Vagina (tissue), 2 donors: ENCODE measurements around the gene GLA. TPM values are rescaled to one million over a fixed set of nuclear protein-coding genes. Genes with fewer than 3 reads are reported as not detected.

Experiments used
- DNase-seq, 2 donors: peaks; one replicate each; pipeline ENCODE4 v3.0.0-alpha.2; 2017; ENCODE audit errors: extremely low spot score in 2 of 2
- H3K27ac ChIP-seq: fragments of 200-600 bp; sonication (generic); one replicate; pipeline ENCODE4 v1.5.1; 2019
- H3K27me3 ChIP-seq: fragments of 200-600 bp; sonication (generic); one replicate; pipeline ENCODE4 v1.5.1; 2019
- H3K36me3 ChIP-seq, 2 donors: fragments of 200-600 bp; sonication (generic); one replicate each; pipeline ENCODE4 v1.5.1; 2017 to 2019
- H3K4me1 ChIP-seq: fragments of 200-600 bp; sonication (generic); one replicate; pipeline ENCODE4 v1.5.1; 2019
- H3K4me3 ChIP-seq, 2 donors: fragments of 200-600 bp; sonication (generic); 1 replicate in 1 of 2; 2 replicates in 1 of 2; pipeline ENCODE4 v1.5.1; 2016 to 2019
- H3K9me3 ChIP-seq: fragments of 200-600 bp; sonication (generic); one replicate; pipeline ENCODE4 v1.5.1; 2019
- CTCF ChIP-seq, 3 experiments: fragments of 450-650 bp in 2 of 3; fragments of 200-600 bp in 1 of 3; sonication (generic) in 1 of 3; IDR thresholded peaks; one replicate each; pipeline ENCODE4 v1.5.1; 2017 to 2019; ENCODE audit warnings: antibody characterized with exemption in 3 of 3, mild to moderate bottlenecking in 2 of 3, moderate library complexity in 2 of 3
- POLR2A ChIP-seq, 2 donors: fragments of 450-650 bp; IDR thresholded peaks; one replicate each; pipeline ENCODE4 v1.6.1; 2017; ENCODE audit warnings: antibody characterized with exemption in 2 of 2, mild to moderate bottlenecking in 2 of 2, moderate library complexity in 2 of 2
- POLR2AphosphoS5 ChIP-seq, 2 donors: sonication (generic); formaldehyde crosslinking; IDR thresholded peaks; one replicate each; pipeline ENCODE4 v1.9.0; 2017; ENCODE audit warnings: antibody characterized with exemption in 2 of 2, mild to moderate bottlenecking in 2 of 2, low read depth in 1 of 2; ENCODE audit not compliant: insufficient read depth in 1 of 2
- intact Hi-C: fragments of 100-400 bp; cut with DNase I; formaldehyde crosslinking; loops from one replicate; pipeline ENCODE4 v1.15.1; 2023
- total RNA-seq: library from RNA; depleted of rRNA; stranded (reverse); fragments of >200 nt; gene quantifications from one replicate; pipeline ENCODE4 v1.2.3, GENCODE V29; 2016

GLA gene
- total RNA-seq = 15.5 TPM

GRCh38 chrX:101407748-101408531 lies at the start of gene GLA, which contains the start of gene HNRNPH2:
TSS of gene GLA (minus strand) at chrX:101407925. CDS start at chrX:101407903, 22 bp downstream.
TSS of gene HNRNPH2 (plus strand) at chrX:101408222. CDS start at chrX:101411989, 3,767 bp downstream.
- H3K27me3 ChIP-seq = no peaks in the 10 kb centered on the region
- no peaks in the 10 kb centered on the region for H3K36me3 ChIP-seq
- peak in 1 of 2 donors; percentile 98 for DNase-seq
- H3K4me3 ChIP-seq = peak within 1 kb of the TSS; percentile 54 to 58
- peaks cover 16% of the 10 kb centered on the region for H3K4me1 ChIP-seq
- no peaks in the 10 kb centered on the region for H3K9me3 ChIP-seq
- intact Hi-C loops = no loop called here
- TF ChIP-seq POLR2A (IDR thresholded peaks at IDR 0.05) (peak in 1 of 2 donors; percentile 87), POLR2AphosphoS5 (IDR thresholded peaks at IDR 0.05; ENCODE audit: insufficient read depth in 1 of 2, low read depth in 1 of 2) (peak; percentile 90 to 93), CTCF (IDR thresholded peaks at IDR 0.05) (no peak)
- peak within 1 kb of the TSS; percentile 91 for H3K27ac ChIP-seq

DNA sequence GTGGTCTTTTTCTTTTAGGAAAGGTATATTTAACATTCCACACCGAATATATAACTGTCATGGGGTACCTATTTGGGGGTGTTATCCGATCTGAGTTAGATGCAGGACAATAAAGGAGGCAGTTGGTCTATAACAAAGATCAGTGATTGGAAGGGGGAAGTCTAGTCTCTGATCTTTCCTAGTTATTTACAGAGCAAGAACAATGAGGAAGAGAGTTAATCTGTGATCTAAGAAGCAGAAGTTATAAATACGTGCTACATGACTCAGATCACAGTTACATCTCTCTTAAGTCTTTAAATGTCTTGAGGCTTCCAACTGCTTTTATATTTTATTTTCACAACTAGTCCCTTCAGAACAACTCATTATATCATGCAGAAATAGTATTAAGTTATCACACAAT lies 44.3 kb upstream of the GLA start:
- no peaks in the 10 kb centered on the region for H3K27me3 ChIP-seq
- DNase-seq = no peak
- no peaks in the 10 kb centered on the region for H3K9me3 ChIP-seq
- no peak overlapping the region for H3K4me3 ChIP-seq
- no peaks in the 10 kb centered on the region for H3K4me1 ChIP-seq
- TF ChIP-seq POLR2A (IDR thresholded peaks at IDR 0.05) = no peak
- TF ChIP-seq POLR2AphosphoS5 (IDR thresholded peaks at IDR 0.05; ENCODE audit: insufficient read depth in 1 of 2, low read depth in 1 of 2) = no peak
- TF ChIP-seq CTCF (IDR thresholded peaks at IDR 0.05) = no peak
- no peak overlapping the region for H3K27ac ChIP-seq
- peaks cover 0 to 6% of the 10 kb centered on the region in 2 donors for H3K36me3 ChIP-seq
- intact Hi-C loops = no loop called here

- Histone ChIP-seq H3K27me3 (no peaks in the 10 kb centered on the region), H3K4me3 (no peak overlapping the region), H3K4me1 (no peaks in the 10 kb centered on the region), H3K27ac (no peak overlapping the region), H3K36me3 (peaks cover 0 to 6% of the 10 kb centered on the region in 2 donors), H3K9me3 (no peaks in the 10 kb centered on the region)
- TF ChIP-seq POLR2A (IDR thresholded peaks at IDR 0.05) (no peak), POLR2AphosphoS5 (IDR thresholded peaks at IDR 0.05; ENCODE audit: insufficient read depth in 1 of 2, low read depth in 1 of 2) (no peak), CTCF (IDR thresholded peaks at IDR 0.05) (no peak)
- no peak for DNase-seq
- intact Hi-C loops = no loop called here
Observed at GRCh38 chrX:101450961-101451360, 43.2 kb upstream of the GLA start.

DNA sequence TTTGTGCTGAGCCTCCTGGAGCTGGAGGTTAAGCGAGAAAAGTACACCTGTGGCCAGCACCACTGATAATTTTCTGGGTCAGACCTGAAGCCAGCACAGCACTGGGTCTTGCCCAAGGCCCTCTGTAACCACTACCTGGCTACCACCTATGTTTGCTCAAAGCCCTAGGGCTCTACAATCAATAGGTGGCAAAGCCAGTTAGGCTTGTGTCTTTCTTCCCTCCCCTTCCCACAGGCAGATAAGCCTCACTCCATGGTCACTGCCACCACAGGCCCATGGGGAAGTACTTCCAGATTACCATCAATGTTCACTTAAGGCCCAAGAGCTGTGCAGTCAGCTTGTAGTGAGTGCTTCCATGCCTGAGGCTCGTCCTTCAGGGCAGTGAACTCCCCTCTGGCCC lies 42.4 kb upstream of the GLA start:
- Histone ChIP-seq H3K27me3 (no peaks in the 10 kb centered on the region), H3K36me3 (peaks cover 0 to 6% of the 10 kb centered on the region in 2 donors), H3K9me3 (no peaks in the 10 kb centered on the region), H3K4me1 (no peaks in the 10 kb centered on the region), H3K27ac (no peak overlapping the region), H3K4me3 (no peak overlapping the region)
- no peak for TF ChIP-seq POLR2AphosphoS5 (IDR thresholded peaks at IDR 0.05; ENCODE audit: insufficient read depth in 1 of 2, low read depth in 1 of 2)
- TF ChIP-seq CTCF (IDR thresholded peaks at IDR 0.05) = no peak
- no peak for TF ChIP-seq POLR2A (IDR thresholded peaks at IDR 0.05)
- intact Hi-C loops = no loop called here
- DNase-seq = no peak

DNA sequence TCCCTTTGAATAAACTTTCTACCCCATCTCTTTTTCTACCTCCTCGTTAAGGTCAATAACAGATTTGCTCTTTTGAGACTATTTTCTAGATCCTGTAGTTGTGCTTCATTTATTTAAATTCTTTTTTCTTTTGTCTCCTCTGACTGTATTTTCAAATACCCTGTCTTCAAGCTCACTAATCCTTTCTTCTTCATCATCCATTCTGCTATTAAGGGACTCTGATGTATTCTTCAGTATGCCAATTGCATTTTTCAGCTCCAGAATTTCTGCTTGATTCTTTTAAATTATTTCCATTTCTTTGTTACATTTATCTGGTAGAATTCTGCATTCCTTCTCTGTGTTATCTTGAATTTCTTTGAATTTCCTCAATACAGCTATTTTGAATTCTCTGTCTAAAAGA lies 41.6 kb upstream of the GLA start:
- H3K27ac ChIP-seq = no peak overlapping the region
- H3K9me3 ChIP-seq = no peaks in the 10 kb centered on the region
- H3K27me3 ChIP-seq = no peaks in the 10 kb centered on the region
- intact Hi-C loops = no loop called here
- no peak for TF ChIP-seq CTCF (IDR thresholded peaks at IDR 0.05)
- TF ChIP-seq POLR2AphosphoS5 (IDR thresholded peaks at IDR 0.05; ENCODE audit: insufficient read depth in 1 of 2, low read depth in 1 of 2) = no peak
- no peak for TF ChIP-seq POLR2A (IDR thresholded peaks at IDR 0.05)
- no peaks in the 10 kb centered on the region for H3K4me1 ChIP-seq
- H3K36me3 ChIP-seq = peaks cover 0 to 6% of the 10 kb centered on the region in 2 donors
- no peak for DNase-seq
- no peak overlapping the region for H3K4me3 ChIP-seq
